ENCODE data around the gene FBXO45. TPM values are rescaled to one million over a fixed set of nuclear protein-coding genes. Genes with fewer than 3 reads are reported as not detected.

The FBXO45 gene
- total RNA-seq, 1 experiment from 2014 or later = 23.2 TPM

GRCh38 chr3:196624907-196625306 is 56.4 kb downstream of the FBXO45 start (continued):
- no peak for TF ChIP-seq MAX (IDR thresholded peaks at IDR 0.05)
- no peak for TF ChIP-seq POLR2AphosphoS5 (IDR thresholded peaks at IDR 0.05; ENCODE audit: low read depth, low read length)

- Histone ChIP-seq H3K4me2 (ENCODE audit: low read length) (no peak overlapping the region), H3K4me3 (replicated peaks in 1 of 2; ENCODE audit: low read depth in 1 of 2, low read length in 2 of 2) (no peak overlapping the region), H3K27ac (ENCODE audit: low read depth, low read length) (no peak overlapping the region), H3K36me3 (ENCODE audit: control insufficient read depth in 1 of 2, insufficient read depth in 2 of 2, low read length in 2 of 2) (no peaks in the 10 kb centered on the region), H3K9me2 (ENCODE audit: insufficient read depth) (no peaks in the 10 kb centered on the region), H2AFZ (ENCODE audit: low read depth, low read length, poor library complexity, severe bottlenecking) (no peak overlapping the region), H3K9ac (ENCODE audit: low read length) (no peak overlapping the region), H3K27me3 (ENCODE audit: insufficient read depth, low read length) (no peaks in the 10 kb centered on the region), H3K9me3 (ENCODE audit: control insufficient read depth in 1 of 2, insufficient read depth in 1 of 2, low read depth in 1 of 2, low read length in 2 of 2) (no peaks in the 10 kb centered on the region), H3K4me1 (ENCODE audit: control insufficient read depth in 1 of 2, insufficient read depth in 2 of 2, low read length in 2 of 2) (peaks cover 0 to 3% of the 10 kb centered on the region in 2 experiments; a peak in 1 of 4 replicates), H3K79me2 (ENCODE audit: insufficient read depth, low read length) (no peaks in the 10 kb centered on the region), H4K20me1 (ENCODE audit: insufficient read depth) (no peaks in the 10 kb centered on the region)
- intact Hi-C loops (cut with micrococcal nuclease) = no loop called here
- POLR2A ChIA-PET = no interaction called here
- ATAC-seq (no peak), DNase-seq (ENCODE audit: low read depth, low spot score) (no peak)
- RAD21 ChIA-PET (ENCODE audit: low non-redundant PET in 1 of 2, low total read pairs in 2 of 2, uncharacterized antibody in 2 of 2, unreplicated experiment in 2 of 2) = no interaction called here
- BruUV-seq (replicated peaks) = no TSS peak
- TF ChIP-seq MAX (IDR thresholded peaks at IDR 0.05) (no peak), RAD21 (IDR thresholded peaks at IDR 0.05; ENCODE audit: low read depth) (no peak), REST (IDR thresholded peaks at IDR 0.05; ENCODE audit: low read depth) (no peak), CTCF (IDR thresholded peaks at IDR 0.05 in 2 of 3, conservative IDR thresholded peaks at IDR 0.05 in 1 of 3; ENCODE audit: borderline replicate concordance in 1 of 3, insufficient read depth in 1 of 3, low read depth in 2 of 3, low read length in 2 of 3) (no peak), SRF (IDR thresholded peaks at IDR 0.05; ENCODE audit: low read depth) (no peak), ZFX (IDR thresholded peaks at IDR 0.05) (no peak)
- CTCF ChIA-PET = no interaction called here
Measured at GRCh38 chr3:196625331-196625730, 56.9 kb downstream of the FBXO45 start.

Measured in HCT116 (cell line).